Renal cortical epithelial cell (primary cell): ENCODE results near the gene PTP4A2. TPM values are rescaled to one million over a fixed set of nuclear protein-coding genes. Genes with fewer than 3 reads are reported as not detected.
"Not testable (repeated sequence)": the region's sequence is repeated elsewhere in the genome, so short reads cannot be mapped to it uniquely, and the experiment has no call there.

ENCODE experiments used
- DNase-seq: peaks from one replicate; pipeline ENCODE4 v3.0.0-alpha.2; 2011; ENCODE audit warnings: low read depth
- total RNA-seq: library from RNA; depleted of rRNA; stranded (reverse); fragments of >200 nt; gene quantifications from 2 replicates; pipeline ENCODE4 v1.2.3, GENCODE V29; 2014

PTP4A2 gene
- total RNA-seq, 1 donor from 2014 or later = 206 TPM

DNA sequence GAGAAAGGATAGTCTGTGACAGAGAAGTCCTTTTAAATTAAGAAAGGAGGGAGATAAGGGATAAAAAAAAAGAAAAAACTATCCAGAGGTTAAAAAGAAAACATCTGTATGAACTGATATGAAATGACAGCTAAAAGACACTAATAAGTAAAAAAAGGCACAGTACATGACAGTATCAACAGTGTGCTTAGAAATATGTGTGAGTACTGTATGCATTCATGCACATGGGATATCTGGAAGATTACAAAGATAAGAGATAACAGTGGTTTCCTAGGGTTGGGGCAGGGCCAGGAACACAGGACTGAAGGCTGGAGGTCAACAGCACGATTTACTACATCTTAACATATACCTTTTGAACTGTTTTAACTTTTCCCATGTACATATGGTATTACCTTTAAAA, 13.3 kb downstream of the PTP4A2 start:
- no peak for DNase-seq

DNA sequence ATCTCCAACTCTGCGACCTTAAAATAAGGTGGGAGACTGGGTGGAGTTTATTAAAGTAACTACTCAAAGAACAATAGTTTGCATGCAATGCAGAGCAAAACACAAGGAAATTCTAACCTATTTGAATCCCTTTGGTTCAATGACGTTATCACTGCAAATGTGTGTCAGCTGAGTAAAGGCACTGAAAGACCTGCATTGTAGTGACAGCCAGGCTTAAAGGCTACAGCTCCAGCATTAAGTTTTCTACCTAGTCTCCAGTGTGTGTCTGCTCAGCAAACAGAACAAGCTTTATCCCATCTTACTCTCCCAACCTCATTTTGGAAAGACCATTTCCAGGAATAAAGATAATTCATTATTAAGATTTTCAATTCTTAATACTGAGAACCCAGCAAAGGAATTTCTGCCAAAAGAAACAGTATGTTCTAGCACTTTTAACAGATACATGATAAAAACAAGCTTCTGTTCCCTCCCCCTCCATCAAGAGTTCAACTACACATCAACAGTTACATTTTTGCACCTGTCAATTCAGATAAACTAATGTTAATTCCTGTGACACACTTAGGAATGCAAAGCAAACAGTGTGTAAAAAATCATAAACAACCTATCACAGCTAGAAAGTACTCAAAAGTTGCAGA, 14.2 kb downstream of the PTP4A2 start:
- no peak for DNase-seq

DNA sequence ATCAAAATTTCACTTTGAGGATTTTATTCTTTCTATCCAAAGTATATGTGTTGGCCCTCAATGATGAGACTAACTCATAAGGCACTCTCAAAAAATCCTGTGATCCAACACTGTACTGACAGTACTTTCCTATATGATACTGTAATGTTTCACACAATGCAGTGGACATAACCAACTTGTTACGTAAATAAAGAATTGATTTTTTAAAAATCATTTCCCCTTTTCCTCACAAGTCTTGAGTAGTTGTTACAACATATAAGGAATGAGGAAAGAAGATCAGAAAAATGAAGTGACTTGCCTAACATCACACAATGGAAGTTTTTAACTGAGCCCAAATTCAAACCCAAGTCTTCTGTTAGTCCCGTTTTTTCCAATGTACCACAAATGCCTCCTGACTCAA, 17.2 kb downstream of the PTP4A2 start:
- DNase-seq = no peak

DNA sequence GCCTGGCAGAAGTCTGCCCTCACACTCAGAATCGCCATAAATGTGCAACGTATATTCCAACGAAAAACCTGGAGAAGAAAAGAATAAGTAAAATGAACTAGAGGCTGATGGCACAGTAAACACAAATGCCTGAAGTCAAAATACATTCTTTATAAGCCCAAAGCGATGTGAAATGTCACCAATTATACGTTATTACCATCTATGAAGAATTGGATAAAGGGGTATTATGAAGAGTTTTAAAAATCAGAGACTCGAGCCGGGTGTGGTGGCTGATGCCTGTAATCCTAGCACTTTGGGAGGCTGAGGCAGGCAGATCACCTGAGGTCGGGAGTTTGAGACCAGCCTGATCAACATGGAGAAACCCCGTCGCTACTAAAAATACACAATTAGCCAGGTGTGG, 18.6 kb downstream of the PTP4A2 start:
- no peak for DNase-seq

DNA sequence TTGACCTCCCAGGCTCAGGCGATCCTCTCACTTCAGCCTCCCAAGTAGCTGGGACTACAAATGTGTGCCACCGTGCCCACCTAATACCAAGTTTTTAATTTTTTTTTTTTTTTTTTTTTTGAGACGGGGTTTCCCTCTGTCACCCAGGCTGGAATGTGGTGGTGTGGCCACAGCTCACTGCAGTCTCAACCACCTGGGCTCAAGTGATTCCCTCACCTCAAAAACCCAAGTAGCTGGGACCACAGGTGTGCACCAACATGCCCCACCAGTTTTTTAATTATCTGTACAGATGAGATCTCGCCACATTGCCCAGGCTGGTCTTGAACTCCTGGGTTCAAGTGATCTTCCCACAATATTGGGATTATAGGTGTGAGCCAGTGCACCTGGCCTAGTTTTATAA, 22.7 kb downstream of the PTP4A2 start:
- no peak for DNase-seq

DNA sequence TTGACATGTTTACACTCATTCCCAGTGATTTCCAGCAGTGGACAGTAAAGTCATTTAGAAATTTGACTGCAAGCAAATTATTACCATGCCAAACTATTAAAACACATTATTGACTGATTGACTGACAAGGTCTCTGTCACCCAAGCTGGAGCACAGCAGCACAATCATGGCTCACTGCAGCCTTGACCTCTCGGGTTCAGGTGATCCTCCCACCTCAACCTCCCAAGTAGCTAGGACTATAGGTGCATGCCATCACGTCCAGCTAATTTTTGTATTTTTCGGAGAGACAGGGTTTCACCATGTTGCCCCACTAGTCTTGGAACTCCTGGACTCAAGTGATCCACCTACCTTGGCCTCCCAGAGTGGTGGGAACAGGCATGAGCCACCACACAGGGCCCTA, 24.2 kb downstream of the PTP4A2 start:
- no peak for DNase-seq

DNA sequence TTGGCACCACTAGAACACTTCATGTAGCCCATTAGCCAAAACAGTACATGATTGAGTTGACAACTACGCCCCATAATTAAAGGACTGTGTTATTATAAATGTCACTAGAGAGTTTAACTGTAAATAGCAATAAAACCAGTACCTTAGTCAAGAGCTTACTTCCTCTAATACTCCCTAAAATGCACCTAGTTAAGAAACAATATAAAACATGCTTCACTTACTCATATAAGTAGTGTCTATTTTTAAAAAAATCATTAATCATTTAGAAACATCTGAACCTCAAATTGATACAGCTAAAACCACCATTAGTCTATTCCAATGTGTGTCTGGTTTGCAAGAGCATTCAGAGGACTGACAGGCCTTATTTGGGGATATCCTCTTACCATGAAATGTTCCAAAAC, 25.3 kb downstream of the PTP4A2 start:
- DNase-seq = no peak

DNA sequence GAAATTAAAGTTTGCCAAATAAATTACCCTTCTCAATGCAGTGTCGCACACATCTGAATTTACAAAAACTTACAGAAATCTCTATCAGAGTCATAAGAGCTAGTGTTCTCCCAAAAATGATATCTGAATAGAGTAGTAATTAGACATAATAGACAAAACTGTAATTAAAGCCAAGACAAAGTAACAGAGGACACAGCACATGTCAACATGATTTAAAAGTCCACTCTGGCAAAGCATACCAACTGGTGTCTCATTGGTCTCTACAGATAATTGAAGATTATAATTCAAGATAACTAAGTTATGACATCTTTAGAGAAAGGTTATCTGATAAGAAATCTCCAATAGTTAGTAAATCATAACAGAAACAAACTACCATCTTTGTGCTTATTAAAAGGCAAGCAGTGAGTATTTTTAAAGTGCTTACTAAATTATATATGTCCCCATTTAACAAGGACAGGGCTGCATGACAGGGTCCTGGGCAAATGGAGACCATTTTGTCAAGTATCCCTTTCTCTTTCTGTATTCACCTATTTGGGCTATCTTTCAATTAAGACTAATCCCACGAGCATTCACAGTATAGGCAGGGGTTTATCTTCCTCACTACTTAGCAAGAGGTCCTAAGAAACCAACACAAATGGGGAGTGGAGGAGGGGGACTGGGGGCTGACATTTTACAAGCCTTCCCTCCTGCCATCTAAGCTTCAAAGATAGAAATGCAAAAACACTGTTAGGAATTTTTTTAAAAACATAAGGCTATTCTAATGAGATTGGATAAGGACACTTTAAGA, 26.0 kb downstream of the PTP4A2 start:
- no peak for DNase-seq

DNA sequence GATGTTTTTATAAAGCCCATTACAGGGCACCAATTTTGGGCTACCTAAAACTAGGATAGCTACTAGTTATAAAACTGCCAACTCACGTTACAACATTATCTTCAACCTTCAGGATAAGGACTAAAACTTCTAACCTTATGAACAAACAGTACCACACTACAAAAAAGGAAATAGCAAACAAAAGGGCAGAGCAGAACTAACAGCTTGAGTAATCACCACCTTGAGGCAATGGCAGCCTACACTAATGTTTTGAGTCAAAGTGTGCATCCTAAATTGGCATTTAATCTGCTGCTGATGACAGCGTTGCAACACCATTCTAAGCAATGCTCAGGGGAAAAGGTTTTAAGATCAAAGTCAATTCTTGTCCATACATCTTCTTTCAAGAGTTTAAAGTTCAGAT, 27.2 kb downstream of the PTP4A2 start:
- peak; percentile 47 for DNase-seq

DNA sequence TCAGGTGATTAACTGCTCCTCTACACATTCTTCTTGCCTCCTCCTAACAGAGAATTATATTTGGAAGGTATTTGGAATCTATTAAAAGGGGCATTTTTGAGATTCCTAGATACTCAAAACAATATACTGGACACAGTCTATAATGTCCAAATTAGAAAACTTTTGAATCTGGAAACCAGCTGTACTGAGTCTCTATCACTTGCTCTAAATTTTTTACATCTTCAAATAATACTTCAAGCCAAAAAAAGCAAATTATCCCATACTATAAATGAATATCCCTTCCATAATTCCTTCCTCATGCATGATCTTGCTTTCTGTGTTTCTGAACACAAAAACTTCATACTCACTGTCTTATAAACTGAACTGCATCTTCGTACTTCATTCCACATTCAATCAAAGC, 28.5 kb downstream of the PTP4A2 start:
- no peak for DNase-seq

DNA sequence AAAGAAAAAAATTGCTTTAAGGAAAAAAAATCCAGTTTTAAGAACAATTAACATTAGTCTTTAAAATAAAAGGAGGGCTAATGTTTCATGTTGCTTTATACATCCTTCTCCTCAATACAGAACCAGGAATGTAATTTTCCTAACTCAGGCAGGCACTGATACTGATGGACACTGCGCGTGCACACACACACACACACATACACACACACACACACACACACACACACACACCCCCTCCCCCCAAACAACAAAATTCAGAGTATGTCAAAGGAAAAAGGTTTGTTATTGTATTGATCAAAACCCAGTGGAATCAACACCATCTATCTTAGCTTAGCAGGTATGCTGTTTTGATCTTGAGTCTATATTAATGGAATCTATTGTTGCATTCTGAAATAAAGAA, 31.6 kb downstream of the PTP4A2 start:
- DNase-seq = no peak

DNA sequence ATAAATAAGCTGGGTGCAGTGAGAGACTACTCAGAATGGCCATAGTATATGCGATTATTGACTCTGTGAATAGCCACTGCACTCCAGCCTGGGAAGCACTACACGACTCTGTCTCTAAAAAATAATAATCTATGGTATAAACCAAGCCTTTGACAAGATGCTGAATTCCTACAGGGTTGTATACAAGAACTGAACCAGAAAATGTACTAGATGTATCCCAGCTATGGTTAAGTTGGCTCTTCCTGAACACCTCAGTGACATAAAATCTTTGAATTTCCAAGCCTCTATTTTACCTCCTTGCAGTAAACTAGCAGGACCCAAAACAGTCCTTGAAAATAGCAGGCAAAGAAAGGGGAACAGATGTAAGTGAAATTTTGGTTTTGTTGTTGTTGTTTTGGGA, 32.5 kb downstream of the PTP4A2 start:
- DNase-seq = no peak

DNA sequence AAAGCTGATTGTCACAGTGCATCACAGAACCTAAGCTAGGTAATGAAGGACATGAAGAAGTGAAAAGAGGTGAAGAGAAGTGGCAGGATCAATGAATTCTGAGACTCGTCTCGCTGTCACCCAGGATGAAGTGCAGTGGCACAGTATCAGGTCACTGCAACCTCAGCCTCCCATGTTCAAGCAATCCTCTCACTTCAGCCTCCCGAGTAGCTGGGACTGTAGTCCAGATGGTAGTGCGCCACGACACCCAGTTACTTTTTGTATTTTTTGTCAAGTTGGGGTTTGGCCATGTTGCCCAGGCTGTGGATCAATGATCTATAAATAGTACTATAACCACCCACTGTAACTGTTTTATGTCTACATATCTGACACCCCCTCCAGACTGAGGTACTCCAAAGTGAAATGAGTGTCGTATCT, 33.1 kb downstream of the PTP4A2 start:
- no peak for DNase-seq

DNA sequence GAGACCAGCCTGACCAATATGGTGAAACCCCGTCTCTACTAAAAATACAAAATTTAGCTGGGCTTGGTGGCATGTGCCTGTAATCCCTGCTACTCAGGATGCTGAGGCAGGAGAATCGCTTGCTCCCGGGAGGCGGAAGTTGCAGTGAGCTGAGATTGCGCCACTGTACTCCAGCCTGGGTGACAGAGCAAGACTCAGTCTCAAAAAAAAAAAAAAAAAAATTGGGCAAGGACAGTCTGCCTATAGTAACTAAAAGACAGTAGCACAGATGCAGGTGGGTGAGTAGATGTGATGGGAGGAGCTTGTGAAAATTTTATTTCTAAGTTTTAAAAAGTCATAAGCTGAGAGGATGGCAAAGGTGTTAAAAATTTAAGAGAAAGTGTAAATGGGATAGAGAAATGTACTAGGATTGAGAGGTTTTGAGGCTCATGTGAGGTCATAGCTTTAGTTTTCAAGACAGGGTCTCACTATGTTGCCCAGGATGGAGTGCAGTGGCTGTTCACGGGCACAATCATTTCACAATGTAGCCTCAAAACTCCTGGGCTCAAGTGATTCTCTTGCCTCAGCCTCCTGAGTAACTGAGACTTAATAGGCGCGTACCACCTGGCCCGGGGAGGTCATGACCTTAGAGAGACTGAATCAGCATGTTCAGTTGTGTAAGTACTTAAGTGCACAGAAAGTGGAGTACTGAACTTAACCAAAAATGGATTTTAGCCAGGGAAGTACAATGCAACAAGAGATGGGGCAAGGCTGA, 33.7 kb downstream of the PTP4A2 start:
- DNase-seq = no peak

DNA sequence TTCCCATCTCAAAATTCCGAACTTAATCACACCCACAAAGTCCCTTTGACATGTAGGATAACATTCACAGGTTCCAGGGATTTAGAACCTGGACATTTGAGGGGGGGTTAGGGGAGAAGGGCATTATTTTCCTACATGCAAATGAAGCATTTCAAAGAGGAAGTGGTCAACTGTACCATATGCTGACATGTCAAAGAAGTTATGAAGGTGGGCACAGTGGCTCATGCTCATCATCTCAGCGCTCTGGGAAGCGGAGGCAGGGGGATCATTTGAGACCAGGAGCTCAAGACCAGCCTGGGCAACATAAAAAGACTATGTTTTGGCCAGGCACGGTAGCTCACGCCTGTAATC, 35.7 kb downstream of the PTP4A2 start:
- no peak for DNase-seq

DNA sequence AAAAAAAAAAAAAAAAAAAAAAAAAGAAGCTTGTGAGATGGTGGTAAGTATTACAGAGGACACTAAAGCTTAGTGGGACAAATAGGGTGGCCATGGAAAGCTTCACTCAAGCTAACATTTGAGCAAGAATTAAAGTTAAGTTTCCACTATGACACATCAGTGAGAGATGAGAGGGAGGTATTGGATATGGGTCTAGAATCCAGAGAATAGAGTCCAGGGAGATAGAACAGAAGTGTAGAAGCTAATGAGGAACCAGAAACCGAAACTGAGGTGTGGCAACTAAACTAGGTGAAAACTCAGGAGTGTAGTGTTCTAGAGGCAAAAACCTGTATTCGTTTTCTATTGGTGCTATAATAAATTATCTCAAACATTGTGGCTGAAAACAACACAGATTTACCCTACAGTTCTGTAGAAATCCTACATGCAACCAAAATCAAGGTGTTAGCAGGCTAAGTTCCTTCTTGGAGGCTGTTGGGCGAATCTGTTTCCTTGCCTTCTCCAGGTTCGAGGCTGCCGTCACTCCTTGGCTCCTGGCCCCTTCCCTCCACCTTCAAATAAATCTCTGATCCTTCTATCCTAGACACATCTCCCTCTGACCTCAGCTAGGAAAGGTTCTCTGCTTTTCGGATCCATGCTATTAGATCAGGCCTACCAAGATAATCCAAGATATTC, 36.2 kb downstream of the PTP4A2 start:
- no peak for DNase-seq

DNA sequence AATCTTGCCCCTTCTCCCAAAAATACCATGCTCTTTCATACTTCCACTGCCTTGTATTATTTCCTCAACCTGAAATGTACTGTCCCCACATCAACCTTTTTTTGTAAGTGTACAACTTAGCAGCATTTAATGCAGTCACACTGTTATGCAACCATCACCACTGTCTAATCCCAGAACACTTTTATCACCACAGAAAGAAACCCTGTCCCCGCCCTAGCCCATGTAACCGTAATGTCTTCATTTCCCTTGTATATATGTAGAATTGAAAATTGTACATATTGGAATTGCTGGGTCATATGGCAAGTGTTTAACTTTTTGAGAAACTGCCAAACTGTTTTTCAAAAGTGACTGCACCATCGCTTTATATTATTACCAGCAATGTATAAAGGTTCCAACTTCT, 37.4 kb downstream of the PTP4A2 start:
- DNase-seq = no peak

DNA sequence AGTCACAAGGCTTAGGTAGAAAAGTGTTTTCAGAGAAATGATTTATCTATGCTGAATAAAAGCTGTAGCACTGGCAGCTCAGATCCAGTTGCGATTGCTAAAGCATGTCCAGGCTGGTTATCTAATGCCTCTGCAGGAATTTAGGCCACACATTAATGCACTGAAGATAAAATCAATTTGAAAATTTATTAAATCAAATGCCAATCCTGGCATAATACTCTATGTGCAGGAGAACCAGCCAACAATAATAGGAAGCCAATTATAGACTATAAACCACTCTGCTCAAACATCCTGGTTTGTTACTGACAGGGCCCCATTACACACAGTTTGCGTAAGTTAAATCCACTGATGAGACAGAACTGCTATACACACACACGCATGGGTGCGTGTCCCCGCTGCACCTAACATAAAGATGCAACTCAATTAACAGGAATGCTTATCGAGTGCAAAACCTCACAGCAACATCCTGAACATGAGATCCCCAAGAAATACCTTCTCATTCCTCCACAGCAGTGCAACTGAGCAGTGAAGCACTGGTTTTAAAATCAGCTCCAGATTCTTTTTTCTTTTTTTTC, 40.6 kb downstream of the PTP4A2 start:
- DNase-seq = no peak

DNA sequence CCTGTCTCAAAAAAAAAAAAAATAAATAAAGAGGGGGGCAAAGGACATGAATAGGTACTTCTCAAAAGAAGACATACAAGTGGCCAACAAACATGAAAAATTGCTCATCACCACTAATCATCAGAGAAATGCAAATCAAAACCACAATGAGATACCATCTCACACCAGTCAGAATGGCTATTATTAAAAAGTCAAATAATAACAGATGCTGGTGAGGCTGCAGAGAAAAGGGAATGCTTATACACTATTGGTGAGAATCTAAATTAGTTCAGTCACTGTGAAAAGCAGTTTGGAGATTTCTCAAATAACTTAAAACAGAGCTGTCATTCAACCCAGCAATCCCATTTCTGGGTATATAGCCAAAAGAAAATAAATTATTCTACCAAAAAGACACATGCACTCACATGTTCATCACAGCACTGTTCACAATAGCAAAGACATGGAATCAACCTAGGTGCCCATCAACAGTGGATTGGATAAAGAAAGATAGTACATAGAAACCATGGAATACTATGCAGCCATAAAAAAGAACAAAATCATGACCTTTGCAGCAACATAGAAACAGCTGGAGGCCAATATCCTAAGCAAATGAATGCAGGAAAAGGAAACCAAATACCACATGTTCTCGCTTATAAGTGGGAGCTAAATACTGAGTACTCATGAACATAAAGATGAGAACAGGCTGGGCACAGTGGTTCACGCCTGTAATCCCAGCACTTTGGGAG, 42.5 kb downstream of the PTP4A2 start:
- not testable (repeated sequence) for DNase-seq

DNA sequence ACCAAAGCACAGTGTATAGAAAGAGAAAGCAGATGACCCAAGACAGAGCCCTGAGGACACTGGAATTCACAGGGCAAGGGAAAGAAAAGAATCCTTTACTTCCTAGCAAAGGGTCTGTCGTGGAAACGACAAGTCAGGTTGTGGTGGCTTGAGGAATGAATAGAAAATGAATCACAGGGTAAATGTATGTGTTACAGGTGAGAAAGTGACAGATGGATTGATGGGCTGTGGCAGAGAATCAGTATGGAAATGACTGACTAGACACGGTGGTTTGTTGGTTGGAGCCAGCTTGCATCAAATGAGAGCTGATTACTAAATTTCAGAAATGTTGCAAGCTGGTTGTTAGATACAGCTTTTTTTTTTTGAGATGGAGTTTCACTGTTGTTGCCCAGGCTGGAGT, 46.9 kb downstream of the PTP4A2 start:
- peak; percentile 50 for DNase-seq

DNA sequence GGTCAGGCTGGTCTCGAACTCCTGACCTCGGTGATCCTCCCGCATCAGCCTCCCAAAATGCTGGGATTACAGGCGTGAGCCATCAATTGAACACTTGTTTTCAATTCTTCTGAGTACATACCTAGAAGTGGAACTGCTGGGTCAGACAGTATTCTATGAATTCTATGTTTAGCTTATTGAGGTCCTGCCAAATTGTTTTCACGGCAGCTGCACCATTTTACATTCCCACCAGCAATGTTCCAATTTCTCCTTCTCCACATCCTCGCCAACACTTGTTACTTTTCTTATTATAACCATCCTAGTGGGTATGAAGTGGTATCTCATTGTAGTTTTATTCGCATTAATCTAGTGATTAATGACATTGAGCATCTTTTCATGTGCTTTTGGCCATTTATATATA, 49.9 kb downstream of the PTP4A2 start:
- no peak for DNase-seq

DNA sequence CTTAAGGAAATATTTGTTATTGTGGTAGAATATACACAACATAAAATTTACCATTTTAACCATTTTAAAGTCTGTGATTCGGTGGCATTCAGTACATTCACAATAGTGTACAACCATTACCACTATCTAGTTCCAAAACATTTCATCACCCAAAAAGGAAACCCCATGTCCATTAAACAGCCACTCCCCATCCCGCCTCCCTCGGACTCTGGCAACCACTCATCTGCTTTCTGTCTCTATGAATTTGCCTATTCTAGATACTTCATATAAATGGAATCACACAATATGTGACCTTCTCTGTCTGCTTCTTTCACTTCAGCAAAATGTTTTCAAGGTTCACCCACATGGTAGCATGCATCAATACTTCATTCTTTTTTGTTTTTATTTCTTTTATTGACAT, 51.3 kb downstream of the PTP4A2 start:
- no peak for DNase-seq
